Activated naive CD4-positive, alpha-beta T cell treated with anti-CD3 and anti-CD28 coated beads, Interleukin-2, amount 50 U/mL, for 16 hours (primary cell): ENCODE results near the gene UBA1.

ENCODE experiments used
- DNase-seq: peaks from one replicate; pipeline ENCODE4 v3.0.0-alpha.2; 2020

UBA1 gene

GRCh38 chrX:47170861-47171692, 22.6 kb upstream of the UBA1 start:
- no peak for DNase-seq

DNA sequence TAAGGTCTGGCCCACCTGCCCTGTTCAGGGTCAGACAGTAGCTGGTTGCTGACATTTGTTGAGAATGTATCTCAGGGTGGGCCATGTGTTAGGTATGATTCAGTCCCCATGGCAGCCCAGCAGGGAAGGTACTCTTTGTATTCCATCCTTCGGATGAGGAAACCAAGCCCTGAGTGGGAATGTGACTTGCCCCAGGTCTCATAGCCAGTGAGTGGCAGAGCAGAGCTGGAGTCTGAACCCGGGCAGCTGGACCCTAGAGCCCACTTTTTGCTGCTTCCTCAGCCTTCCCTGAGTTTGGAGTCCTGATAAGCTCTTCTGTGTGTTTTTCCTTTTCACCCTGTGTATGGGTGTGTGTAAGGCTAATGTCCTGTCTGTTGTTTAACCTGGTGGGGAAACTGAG, 21.6 kb upstream of the UBA1 start:
- DNase-seq, result no peak

DNA sequence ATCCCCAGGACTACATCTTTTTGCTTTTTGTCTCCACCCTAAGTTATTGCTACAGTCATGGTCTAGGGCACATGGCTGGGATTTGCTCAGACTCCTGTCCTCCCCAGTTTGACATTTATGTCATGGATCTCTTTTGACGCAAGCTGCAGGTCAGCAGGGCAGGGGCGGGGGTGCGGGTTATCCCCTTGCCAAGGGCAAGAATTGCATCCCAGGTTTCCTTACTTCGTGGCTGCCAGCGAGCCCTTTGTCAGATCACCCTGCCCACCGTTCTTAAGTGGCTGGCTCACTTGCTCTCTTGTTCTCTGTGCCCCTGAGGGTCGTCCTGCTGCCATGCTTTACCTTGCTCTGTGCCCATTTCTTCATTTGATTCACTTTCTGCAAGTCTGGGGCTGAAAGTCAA, 21.1 kb upstream of the UBA1 start:
- no peak for DNase-seq

DNA sequence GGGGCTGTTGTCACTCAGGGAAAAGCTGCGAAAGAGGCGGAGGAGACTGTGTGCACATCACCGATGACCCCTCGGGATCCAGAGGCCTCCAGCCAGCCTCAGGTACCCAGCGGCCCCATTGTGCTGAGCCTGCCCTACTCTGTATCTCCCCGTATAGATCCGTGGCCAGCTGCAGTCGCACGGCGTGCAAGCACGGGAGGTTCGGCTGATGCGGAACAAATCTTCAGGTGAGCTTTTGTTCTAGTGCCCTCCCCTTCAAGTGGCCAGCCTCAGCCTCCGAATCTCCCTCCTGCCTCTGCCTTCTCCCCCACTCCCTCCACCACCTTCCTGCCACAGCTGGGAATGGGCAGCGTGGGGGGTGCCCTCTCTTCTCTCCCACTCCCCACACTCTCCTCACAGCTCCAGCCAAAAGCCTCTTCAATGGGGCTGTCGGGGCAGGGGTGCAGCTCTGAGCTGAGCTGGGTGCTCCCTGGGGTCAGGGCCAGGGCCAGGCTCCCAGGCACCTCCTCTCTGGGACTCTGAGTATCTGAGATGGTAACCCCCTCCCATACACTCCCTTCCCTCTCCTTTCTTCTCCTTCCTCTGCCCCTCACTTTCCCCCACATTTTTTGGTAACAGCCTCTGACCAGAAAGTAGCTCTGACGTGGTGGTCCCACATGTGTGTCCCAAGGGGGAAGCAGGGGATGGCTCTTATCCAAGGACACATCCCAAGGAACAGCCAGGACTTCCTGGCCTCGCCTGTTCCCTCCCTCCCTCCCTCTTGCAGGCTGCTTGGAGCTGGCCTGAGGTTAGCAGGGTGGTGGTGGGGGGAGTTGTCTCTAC, 20.4 kb upstream of the UBA1 start:
- no peak for DNase-seq

DNA sequence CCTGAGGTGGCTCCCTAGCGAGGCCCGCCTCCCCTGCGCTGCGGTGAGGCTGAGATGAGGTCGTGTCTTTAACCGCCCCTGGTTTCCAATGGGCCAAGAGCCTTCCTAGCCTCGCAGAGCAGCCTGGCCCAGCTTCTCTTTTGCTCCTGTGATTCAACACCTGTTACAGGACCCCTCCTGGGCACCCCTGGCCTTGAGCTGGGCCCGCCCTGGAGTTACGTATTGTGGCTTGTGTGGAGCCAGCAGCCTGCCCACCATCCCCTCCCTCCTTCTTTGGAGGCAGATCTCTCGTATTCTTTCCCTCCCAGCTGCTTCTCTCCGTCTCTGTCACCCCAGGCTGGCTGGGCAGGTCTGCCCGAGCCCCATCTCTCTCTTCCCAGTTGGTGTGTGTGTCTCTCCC, 19.3 kb upstream of the UBA1 start:
- DNase-seq, result no peak

DNA sequence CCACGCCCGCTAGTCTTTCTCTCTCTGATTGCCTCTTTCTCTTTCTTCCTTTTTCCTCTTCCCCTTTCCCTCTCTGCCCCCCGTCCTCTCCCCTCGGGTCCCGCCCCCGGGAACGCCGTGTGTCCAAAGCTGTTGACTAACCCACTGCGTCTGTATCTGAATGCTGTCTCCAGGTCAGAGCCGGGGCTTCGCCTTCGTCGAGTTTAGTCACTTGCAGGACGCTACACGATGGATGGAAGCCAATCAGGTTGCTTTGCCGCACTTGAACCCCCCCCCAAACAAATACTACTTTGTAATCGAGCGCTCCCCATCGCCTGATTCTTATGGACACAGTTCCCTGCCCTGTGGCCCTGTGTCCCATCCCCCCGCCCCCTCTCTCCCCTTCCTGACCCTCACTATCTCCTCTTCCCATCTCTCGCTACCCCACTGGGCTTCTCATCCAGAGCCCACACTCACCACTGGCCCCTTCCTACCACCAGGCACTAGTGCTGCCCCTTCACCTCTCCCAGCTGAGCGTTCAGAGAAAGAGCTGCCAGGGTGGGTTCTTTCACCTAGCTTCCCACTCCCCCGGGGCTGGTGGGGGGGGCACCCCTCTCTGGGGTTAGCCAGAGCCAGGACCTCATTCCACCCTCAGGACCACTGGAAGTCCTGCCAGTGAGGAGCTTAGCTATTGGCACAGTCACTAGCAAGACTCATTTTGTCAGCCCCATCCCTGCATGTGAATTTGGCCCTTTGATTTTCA, 18.6 kb upstream of the UBA1 start:
- no peak for DNase-seq

GRCh38 chrX:47175588-47175980, 18.0 kb upstream of the UBA1 start:
- no peak for DNase-seq

- DNase-seq, result no peak
Measured at GRCh38 chrX:47176101-47176740, 17.4 kb upstream of the UBA1 start.

DNA sequence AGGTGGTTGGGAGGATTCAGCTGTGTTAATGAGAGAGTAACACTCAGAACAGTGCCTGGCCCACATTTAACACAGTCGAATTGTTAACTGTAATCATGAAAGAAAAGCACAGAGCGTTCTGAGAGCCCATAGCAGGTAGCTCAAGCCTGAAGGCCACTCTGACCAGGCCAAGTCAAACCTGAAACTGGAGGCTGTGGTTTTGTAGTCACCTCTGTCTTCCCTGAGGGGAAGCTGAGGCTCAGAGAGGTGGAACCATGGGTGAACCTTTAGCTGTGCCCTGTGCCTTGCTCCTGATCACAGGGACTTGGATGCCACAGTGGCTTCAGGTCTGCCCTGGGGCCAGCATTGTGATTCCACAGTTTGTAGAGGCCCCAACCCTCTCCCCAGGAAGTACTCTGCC, 16.6 kb upstream of the UBA1 start:
- DNase-seq, result no peak

- DNase-seq, result no peak
Measured at GRCh38 chrX:47178337-47178736, 15.3 kb upstream of the UBA1 start.

DNA sequence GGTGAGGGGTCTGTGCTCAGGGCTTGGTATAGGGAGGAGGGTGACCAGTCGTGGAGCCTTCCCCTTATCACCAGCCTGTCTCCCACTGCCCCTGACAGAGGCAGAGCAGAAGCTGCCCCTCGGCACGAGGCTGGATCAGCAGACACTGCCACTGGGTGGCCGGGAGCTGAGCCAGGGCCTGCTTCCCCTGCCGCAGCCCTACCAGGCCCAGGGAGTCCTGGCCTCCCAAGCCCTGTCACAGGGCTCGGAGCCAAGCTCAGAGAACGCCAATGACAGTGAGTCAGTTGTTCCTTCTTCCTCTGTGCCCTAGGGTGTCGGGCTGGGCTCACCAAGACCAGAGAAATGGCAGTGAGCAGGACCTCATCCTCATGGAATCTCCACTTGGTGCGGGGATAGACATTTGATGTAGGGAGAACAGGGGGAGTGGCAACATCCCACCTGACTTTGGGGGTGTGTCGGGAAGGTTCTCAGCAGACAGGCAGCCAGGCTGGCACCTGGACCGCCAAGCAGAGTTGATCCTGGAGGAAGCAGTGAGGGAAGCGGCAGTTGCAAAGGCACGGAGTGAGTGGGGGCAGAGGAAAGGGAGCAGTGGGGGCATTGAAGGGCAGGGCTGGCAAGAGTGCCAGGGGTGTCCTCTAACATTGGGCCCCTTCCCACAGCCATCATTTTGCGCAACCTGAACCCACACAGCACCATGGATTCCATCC, 14.3 kb upstream of the UBA1 start:
- DNase-seq, result no peak

- DNase-seq, result no peak
Measured at GRCh38 chrX:47179928-47180255, 13.7 kb upstream of the UBA1 start.

- no peak for DNase-seq
Measured at GRCh38 chrX:47180346-47180745, 13.3 kb upstream of the UBA1 start.

DNA sequence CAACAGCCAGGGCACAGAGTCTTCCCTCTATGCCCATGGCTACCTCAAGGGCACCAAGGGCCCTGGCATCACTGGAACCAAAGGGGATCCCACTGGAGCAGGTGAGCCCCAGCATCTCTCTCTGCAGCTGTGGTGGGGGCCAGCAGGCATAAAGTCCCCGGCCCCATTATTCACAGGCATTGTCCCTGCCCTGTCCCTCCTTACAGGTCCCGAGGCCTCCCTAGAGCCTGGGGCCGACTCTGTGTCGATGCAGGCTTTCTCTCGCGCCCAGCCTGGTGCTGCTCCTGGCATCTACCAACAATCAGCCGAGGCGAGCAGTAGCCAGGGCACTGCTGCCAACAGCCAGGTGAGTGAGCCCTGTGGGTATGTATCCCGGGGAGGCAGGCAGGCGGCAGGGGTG, 12.3 kb upstream of the UBA1 start:
- no peak for DNase-seq

GRCh38 chrX:47182106-47182700, 11.4 kb upstream of the UBA1 start:
- no peak for DNase-seq

- DNase-seq, result no peak
Measured at GRCh38 chrX:47184486-47184885, 9.1 kb upstream of the UBA1 start.

DNA sequence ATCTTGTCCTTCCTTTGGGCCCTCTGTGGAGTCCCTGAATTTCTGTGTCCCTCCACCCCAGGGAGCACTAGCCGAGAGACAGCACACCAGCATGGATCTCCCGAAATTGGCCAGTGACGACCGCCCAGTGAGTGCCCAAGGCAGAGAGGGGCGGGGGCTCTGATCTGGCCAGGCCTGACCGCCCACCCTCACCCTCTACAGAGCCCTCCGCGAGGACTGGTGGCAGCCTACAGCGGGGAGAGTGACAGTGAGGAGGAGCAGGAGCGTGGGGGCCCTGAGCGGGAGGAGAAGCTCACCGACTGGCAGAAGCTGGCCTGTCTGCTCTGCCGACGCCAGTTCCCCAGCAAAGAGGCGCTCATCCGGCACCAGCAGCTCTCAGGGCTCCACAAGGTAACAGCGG, 8.4 kb upstream of the UBA1 start:
- DNase-seq, result no peak

- DNase-seq, result no peak
Measured at GRCh38 chrX:47186096-47186740, 7.4 kb upstream of the UBA1 start.

DNA sequence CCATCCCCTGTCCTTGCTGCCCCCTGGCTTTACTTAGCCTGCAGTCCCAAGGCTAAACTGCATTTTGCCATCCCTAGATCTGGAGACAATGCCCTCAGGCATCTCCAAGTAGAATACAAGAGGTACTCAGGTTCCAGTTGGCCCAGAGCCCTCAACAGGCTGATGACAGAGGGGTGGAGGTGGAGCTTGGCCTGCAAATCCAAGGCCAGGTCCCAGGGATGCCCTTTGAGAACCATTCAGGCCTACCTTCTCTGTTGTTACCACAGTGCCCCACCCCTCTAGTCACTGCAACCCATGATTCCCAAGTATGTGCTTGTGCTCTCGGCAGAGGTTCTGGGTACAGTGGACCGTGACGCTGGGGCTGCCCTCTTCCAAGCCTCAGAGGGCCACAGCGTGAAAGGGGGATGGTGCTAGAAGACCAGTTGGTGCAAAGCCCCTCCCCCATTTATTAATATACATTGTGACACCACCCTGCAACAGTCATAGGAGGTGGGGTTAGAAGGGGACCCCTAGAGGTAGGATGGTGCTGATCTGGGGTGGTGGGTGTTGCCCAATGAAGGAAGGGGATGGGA, 6.4 kb upstream of the UBA1 start:
- DNase-seq, result no peak

DNA sequence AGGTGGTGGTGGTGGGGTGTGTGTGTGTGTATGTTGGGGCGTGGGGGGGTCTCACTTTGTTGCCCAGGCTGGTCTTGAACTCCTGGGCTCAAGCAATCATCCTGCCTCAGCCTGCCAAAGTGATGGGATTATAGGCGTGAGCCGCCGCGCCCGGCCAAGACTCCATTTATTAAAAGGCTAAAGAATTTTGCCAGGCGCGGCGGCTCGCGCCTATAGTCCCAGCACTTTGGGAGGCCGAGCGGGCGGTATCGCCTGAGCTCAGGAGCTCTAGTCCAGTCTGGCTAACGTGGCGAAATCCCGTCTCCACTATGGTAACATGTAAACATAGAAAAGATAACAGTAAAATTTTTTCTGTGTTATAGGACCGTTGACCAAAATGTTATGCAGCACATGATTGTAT, 3.7 kb upstream of the UBA1 start:
- no peak for DNase-seq
